ENCODE data around the gene ERN2. TPM values are rescaled to one million over a fixed set of nuclear protein-coding genes. Genes with fewer than 3 reads are reported as not detected.
A peak's percentile ranks its signal among the peaks of the same experiment; 100 is the strongest.

ERN2 gene
- polyA plus RNA-seq, 3 donors = not detected

DNA sequence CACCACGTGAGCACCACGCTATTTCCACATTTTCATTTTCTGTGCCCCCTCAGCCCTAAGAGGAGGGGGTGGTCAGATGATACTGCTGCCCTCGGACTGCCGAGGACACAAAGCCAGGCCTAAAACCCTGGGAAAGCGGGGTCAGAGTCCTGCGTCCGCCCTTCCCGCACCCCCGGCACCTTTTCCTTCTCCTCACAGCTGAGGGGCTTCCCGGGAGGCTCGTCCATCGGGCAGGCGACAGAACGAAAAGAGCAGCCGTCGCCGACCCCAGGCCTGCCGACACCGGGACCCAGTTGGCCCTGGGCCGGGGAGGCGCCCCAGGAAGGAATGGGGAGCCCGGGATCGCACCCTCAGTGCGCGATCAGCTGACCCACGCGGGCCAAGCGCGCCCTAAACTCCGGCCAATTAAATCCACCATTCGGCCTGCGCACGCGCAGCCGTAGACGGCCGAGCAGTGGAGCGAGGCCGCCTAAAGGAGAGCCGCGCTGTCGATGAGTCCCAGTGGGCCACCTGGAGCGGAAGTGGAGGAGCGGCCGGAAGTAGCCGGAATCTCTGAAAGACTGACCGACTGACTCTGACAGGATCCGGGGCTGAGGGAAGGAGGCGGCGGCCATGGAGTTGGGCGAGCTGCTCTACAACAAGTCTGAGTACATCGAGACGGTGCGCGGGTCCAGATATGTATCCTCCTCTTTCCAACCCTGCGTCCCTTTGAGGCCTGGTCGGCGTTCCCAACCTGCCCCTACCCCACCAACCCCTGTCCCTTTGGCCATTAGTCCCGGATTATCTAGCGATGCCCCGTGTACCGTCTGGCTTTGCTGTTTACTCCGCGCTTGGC, 71.9 kb downstream of the ERN2 start, which contains the start of the genes DCTN5 and PALB2:
Gene DCTN5 (plus strand): TSS at position 536 of the 835 bp plus-strand sequence. CDS start 77 bp downstream, at position 613.
Gene PALB2 (minus strand): TSS at position 380 of the 835 bp plus-strand sequence. CDS start 153 bp downstream, at position 227.
- Mint-ChIP-seq H3K27ac (peak within 1 kb of the TSS; percentile 93 to 97 (median 95)), H3K9me3 (no peaks in the 10 kb centered on the region), H3K4me3 (peak within 1 kb of the TSS; percentile 98), H3K4me1 (peaks cover 18% of the 10 kb centered on the region), H3K36me3 (peaks cover 20 to 48% of the 10 kb centered on the region in 2 donors), H3K27me3 (ENCODE audit: low read depth in 3 of 3) (no peaks in the 10 kb centered on the region)
- WGBS (ENCODE audit: insufficient coverage) = under 1% methylated on average over 55 of the region's 64 CpGs
- H3K4me1 ChIP-seq (ENCODE audit: control insufficient read depth in 1 of 2, insufficient read depth in 2 of 2, low read length in 2 of 2) = peaks cover 21 to 24% of the 10 kb centered on the region in 2 donors
- H3K79me2 ChIP-seq (ENCODE audit: insufficient read depth, low read length) = peaks cover 71% of the 10 kb centered on the region
- peaks cover 21 to 42% of the 10 kb centered on the region in 2 donors for H3K36me3 ChIP-seq (replicated peaks in 1 of 2; ENCODE audit: control insufficient read depth in 1 of 2, insufficient read depth in 2 of 2, low read length in 2 of 2)
- H3K4me3 ChIP-seq (replicated peaks in 1 of 3; ENCODE audit: low read depth in 2 of 3, low read length in 3 of 3) = peak within 1 kb of the TSS; percentile 85 to 100 (median 85)
- H3K27me3 ChIP-seq (ENCODE audit: control insufficient read depth in 2 of 2, insufficient read depth in 2 of 2, low read length in 2 of 2) = no peaks in the 10 kb centered on the region
- DNase-seq = peak; percentile 91 to 96 (median 92)
- intact Hi-C loops (cut with micrococcal nuclease) = loop anchor here in 1 of 2 donors (10.0 kb wide), 1 partner anchor 126 kb away; the partner anchor contains the start of gene GGA2
- TF ChIP-seq CTCF (IDR thresholded peaks at IDR 0.05) = no peak
- no peaks in the 10 kb centered on the region for H3K9me3 ChIP-seq (replicated peaks in 1 of 2; ENCODE audit: control insufficient read depth in 1 of 2, insufficient read depth in 1 of 2, low read length in 2 of 2)
- H2AFZ ChIP-seq (ENCODE audit: insufficient read depth, low read depth, low read length, poor library complexity, severe bottlenecking) = peak within 1 kb of the TSS; percentile 94
- H3K9ac ChIP-seq (ENCODE audit: insufficient read depth, low read length, poor library complexity, severe bottlenecking) = peak within 1 kb of the TSS; percentile 92
- H3K27ac ChIP-seq (ENCODE audit: low read depth in 1 of 2, low read length in 2 of 2) = peak within 1 kb of the TSS; percentile 71 to 98
- H3K4me2 ChIP-seq (replicated peaks; ENCODE audit: extremely low read depth, low read length, poor library complexity, severe bottlenecking) = peak within 1 kb of the TSS; percentile 100
- peaks cover 4% of the 10 kb centered on the region for H4K20me1 ChIP-seq (ENCODE audit: insufficient read depth, low read length)

DNA sequence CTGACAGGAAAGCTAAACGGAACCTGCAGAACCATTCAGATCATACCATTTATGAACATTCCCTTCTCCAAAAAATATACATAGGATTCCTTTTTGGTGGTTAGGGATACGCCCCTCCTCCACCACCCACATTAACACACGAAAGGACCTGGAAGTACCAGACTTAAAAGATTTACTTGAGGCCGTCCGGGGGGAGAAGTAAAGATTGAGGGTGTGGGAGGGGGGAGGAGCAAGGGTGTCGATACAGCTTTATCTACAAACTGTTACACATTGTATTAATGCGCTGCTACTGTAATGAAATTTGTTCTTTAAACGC, 72.4 kb downstream of the ERN2 start:
- no peak for DNase-seq
- no peaks in the 10 kb centered on the region for H3K27me3 Mint-ChIP-seq (ENCODE audit: low read depth in 3 of 3)
- peak overlapping the region; percentile 100 for H3K4me2 ChIP-seq (replicated peaks; ENCODE audit: extremely low read depth, low read length, poor library complexity, severe bottlenecking)
- intact Hi-C loops (cut with micrococcal nuclease) = loop anchor here in 1 of 2 donors (10.0 kb wide), 1 partner anchor 126 kb away; the partner anchor contains the start of gene GGA2
- H3K9me3 Mint-ChIP-seq = no peaks in the 10 kb centered on the region
- peak overlapping the region; percentile 85 to 100 (median 85) for H3K4me3 ChIP-seq (replicated peaks in 1 of 3; ENCODE audit: low read depth in 2 of 3, low read length in 3 of 3)
- peak overlapping the region; percentile 92 for H3K9ac ChIP-seq (ENCODE audit: insufficient read depth, low read length, poor library complexity, severe bottlenecking)
- peaks cover 1% of the 10 kb centered on the region for H4K20me1 ChIP-seq (ENCODE audit: insufficient read depth, low read length)
- peak overlapping the region; percentile 79 to 95 (median 88) for H3K27ac Mint-ChIP-seq
- H3K4me3 Mint-ChIP-seq = peak overlapping the region; percentile 98
- H3K4me1 Mint-ChIP-seq = peaks cover 18% of the 10 kb centered on the region
- WGBS (ENCODE audit: insufficient coverage) = no CpG with 5 or more reads among the region's 8 CpGs
- H3K27me3 ChIP-seq (ENCODE audit: control insufficient read depth in 2 of 2, insufficient read depth in 2 of 2, low read length in 2 of 2) = no peaks in the 10 kb centered on the region
- no peak for TF ChIP-seq CTCF (IDR thresholded peaks at IDR 0.05)
- peaks cover 21 to 24% of the 10 kb centered on the region in 2 donors for H3K4me1 ChIP-seq (ENCODE audit: control insufficient read depth in 1 of 2, insufficient read depth in 2 of 2, low read length in 2 of 2)
- no peaks in the 10 kb centered on the region for H3K9me3 ChIP-seq (replicated peaks in 1 of 2; ENCODE audit: control insufficient read depth in 1 of 2, insufficient read depth in 1 of 2, low read length in 2 of 2)
- H3K27ac ChIP-seq (ENCODE audit: low read depth in 1 of 2, low read length in 2 of 2) = peak overlapping the region; percentile 60 to 98
- H3K36me3 Mint-ChIP-seq = peaks cover 20 to 48% of the 10 kb centered on the region in 2 donors
- peaks cover 22 to 42% of the 10 kb centered on the region in 2 donors for H3K36me3 ChIP-seq (replicated peaks in 1 of 2; ENCODE audit: control insufficient read depth in 1 of 2, insufficient read depth in 2 of 2, low read length in 2 of 2)
- peaks cover 65% of the 10 kb centered on the region for H3K79me2 ChIP-seq (ENCODE audit: insufficient read depth, low read length)
- H2AFZ ChIP-seq (ENCODE audit: insufficient read depth, low read depth, low read length, poor library complexity, severe bottlenecking) = peak overlapping the region; percentile 94

Other genes with a start within 250 kb of the ERN2 start
- gene GGA2, start 202.7 kb downstream of the ERN2 start, polyA plus RNA-seq = 10 to 100 TPM; 37.5 to 55.4 (median 49.5) TPM
- 1 to 10 TPM; 2.9 to 4.7 (median 4.2) TPM for gene EARS2, start 155.9 kb downstream of the ERN2 start, polyA plus RNA-seq
- gene UBFD1, start 155.5 kb downstream of the ERN2 start, polyA plus RNA-seq = 1 to 10 TPM; 8.0 to 8.9 (median 8.0) TPM
- gene NDUFAB1, start 116.9 kb downstream of the ERN2 start, polyA plus RNA-seq = 100 to 1,000 TPM in 2 of 3 donors, 10 to 100 TPM in 1; 50.2 to 257 (median 240) TPM
- gene PALB2, start 71.9 kb downstream of the ERN2 start, polyA plus RNA-seq = 1 to 10 TPM; 2.3 to 3.3 (median 2.5) TPM
- 10 to 100 TPM; 29.3 to 54.3 (median 42.0) TPM for gene DCTN5, start 71.8 kb downstream of the ERN2 start, polyA plus RNA-seq
- 1 to 10 TPM in 1 of 3 donors, not detected in 2; 3.5 TPM for gene PLK1, start 34.3 kb downstream of the ERN2 start, polyA plus RNA-seq
- gene CHP2, start 41.8 kb upstream of the ERN2 start, polyA plus RNA-seq = not detected
- gene PRKCB, start 122.8 kb upstream of the ERN2 start, polyA plus RNA-seq = 10 to 100 TPM; 57.4 to 87.4 (median 75.5) TPM